GM18499 (cell line): ENCODE data around the gene ZBTB17.

Source experiments
- ATAC-seq: cut with Tn5 transposase; IDR thresholded peaks from one replicate; pipeline ENCODE4 v1.9.1; 2021; ENCODE audit warnings: moderate number of reproducible peaks; ENCODE audit not compliant: insufficient read depth, unreplicated experiment

Gene ZBTB17

DNA sequence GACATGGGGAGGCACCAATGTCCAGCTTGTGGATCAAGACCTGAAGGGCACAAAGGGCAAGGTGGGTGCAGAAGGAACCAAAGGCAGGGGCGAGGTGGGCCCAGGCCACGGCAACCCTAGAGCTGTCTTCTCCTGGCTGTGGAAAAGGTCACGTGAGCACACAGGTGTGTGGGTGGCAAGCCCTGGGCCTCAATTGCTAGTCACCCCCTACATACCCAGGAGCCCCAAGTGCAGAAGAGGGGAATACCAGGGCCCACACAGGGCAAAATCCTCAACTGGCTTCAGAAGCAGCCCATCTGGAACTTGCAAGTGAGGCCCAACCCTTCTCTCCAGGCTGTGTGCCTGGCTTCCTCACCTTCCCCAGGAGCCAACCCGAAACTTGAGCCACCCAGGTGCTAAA lies 25.6 kb downstream of the ZBTB17 start:
- ATAC-seq: no peak

DNA sequence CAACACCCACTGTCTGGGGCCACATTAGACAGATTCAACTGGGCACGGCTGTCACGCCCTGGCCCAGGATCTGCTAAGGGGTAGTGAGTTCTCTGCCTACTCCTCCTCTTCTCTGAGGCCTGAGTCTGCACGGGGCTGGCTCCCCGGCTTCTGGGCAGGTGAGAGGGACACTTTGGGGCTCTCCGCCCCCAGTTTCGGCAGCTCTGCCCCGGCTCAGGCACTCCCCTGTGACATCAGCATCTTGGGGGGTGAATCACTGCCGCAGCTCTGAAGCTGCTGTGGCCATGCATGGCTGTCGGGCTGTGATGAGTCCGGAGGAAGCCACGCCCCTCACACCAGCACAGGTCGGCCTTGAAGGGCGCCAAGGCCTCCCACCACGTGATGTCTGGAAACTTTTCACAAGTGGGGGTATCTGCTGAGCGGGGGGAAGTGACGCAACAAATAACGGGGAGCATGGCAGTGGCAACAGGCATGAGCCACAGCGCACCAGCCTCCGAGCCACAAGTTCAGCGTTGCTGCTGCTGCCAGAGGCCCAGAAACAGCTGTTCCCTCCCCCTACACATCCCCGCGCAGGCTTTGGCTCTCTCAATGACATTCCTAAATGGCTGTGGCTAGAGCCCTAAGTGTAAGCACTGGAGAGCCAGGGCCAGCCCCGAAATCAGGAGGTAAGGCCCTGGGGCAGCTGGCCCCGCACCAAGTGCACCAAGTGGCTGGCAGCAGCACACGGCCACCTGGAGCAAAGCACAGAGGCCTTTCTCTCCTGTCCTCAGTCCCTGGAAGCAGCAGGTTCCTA lies 26.3 kb downstream of the ZBTB17 start:
- peak; percentile 65 for ATAC-seq

DNA sequence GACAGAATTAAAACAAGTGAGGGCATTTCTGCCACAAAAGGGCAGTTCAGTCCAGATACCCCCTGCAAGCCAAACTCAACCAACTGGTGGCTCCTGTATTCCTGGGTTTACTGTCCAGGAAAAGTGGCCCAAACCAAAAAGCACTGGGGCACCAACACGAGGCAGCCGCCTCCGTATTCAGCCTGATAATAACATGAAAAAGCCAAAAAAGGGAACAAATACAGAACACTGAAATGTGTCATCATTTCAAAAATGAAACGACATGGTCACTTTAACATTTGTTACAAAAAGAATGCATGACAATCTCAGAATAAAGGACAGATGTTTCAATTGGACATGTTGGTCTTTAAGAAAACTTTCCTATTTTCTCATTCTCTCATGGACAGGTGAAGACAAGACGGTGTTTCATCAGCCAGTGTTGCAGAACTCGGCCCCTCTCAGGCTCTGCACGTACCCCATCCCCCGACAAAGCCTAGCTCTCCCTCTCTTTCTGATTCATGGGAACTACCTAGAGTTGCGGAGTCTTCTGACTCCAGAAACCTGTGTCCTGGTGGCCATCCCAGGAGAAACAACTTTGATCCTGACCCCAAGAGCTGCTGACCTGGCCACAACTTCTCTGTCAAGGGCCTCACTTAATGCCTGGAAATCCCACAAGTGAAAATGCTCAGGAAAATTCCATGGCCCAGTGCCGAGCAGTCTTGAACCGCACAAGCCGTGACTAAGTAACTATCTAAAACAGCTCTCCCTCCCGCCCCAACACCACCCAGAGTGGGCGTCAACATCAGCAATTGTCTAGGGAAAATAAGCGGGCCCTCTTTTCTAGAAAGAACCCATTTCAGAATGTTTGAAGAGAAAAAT lies 27.1 kb downstream of the ZBTB17 start:
- ATAC-seq: no peak

DNA sequence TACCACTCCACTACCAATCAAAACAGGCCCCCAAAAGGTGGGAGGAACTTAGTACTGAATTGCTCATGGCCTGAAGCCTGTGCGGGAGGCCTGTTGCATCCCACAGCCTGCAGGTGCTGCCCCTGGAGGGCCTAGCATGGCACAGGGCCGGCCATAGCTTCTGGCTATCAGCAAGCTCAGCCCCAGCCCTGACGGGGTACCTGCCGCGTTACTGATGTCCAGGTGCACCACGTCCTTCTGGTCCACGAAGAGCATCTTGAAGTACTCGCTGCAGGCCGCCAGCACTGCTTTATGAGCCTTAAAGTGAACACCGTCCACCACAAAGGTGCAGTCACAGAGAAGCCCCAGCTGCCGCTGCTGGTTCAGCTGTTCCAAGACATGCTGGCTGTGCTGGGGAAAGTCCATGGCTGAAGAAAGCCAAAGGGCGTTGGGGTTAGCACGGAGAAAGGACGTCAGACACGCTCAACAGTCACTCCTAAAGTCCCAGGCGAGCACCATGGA lies 27.8 kb downstream of the ZBTB17 start:
- no peak for ATAC-seq

DNA sequence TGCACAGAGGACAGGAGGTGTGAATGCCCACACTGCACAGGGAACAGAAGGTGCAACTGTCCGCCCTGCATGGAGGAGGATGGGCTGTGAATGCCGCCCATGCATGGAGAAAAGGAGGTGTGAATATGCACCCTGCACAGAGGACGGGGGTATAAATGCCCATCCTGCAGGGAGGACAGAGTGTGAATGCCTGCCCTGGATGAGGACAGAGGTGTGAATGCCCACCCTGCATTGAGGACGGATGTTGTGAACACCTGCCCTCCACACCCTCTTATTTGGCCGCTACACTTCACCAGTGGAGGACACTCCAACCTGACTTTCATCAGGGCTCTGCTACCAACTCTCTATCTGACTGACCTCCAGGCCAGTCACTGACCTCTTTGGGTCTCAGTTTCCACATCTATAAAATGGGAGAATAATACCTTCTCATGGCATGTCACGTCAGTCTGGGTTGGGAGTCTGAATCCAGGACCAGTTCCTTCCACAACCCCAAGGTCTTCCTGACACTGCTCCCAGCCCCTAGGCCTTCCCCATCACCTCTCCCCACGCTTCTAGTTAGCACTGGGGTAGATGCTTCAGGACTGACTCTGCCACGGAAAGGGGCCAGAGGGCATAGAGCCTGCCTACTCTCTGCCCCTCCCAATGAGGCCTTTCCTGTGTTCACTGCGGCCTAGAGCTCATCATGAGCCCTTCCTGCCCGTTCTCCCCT lies 28.4 kb downstream of the ZBTB17 start:
- no peak for ATAC-seq

DNA sequence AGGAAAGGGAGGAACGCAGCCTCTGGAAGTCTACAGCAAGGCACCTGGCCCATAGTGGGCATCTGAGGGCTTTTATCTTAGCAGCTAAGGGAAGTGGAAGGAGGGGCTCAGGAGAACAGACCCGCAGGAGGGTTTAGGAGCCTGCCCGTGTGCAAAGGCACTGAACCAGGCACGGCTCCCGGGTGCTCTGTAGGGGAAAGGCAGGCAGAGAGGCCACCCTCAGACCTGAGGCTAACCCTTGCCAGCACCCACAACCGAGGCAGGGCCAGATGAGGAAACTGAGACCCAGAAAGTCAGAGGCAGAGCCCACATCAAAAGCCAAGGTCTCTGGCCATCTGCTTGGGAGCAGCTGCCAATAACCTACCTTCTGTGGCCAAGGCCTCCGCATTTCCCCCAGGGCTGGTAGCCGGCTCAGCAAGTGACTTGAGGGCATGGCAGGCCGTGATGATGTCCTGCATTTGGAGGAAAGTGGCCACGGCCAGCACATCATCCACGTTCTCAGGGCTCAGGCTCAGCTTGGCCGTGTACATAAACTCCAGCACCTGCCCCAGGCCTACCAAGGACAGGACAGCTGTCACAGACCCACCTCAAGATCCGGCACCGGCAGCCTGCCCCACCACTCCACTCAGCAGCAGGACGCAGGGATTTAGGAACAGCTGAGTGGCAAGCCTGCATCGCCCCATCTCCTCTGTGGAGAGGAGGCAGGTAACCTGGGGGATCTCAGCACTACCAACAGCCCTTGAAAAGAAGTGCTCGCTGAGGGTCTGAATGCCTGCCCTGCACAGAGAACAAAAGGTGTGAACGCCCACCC lies 29.1 kb downstream of the ZBTB17 start:
- ATAC-seq: no peak

DNA sequence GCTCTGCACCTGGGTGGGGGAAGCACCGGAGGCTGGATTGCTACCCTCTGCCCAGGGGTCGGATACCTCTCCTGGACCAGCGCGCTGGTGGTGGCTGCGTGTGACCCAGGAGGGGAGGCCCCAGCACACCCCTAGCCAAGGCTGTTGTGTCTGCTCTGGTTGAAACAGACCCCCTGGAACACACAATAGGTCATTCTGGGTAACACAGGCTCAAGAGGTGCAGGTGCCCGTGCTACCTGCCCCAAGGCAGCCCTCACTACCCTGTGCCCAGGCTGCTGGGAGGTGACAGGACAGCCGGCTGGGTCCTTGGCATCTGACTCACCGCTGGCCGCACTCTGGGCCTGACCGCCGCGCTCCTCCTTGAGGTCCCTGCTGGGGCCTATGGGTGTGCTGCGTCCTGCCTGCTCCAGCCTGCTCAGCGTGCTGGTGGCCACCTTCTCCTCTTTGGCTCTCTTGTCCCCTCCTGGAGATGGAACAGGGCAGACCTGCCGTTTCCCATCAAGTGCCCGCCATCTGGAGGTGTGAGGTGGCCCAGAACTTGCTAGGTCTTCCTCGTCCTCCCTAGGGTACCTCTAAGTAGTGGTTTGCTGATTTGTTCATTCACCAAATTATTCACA lies 30.0 kb downstream of the ZBTB17 start:
- ATAC-seq: no peak

DNA sequence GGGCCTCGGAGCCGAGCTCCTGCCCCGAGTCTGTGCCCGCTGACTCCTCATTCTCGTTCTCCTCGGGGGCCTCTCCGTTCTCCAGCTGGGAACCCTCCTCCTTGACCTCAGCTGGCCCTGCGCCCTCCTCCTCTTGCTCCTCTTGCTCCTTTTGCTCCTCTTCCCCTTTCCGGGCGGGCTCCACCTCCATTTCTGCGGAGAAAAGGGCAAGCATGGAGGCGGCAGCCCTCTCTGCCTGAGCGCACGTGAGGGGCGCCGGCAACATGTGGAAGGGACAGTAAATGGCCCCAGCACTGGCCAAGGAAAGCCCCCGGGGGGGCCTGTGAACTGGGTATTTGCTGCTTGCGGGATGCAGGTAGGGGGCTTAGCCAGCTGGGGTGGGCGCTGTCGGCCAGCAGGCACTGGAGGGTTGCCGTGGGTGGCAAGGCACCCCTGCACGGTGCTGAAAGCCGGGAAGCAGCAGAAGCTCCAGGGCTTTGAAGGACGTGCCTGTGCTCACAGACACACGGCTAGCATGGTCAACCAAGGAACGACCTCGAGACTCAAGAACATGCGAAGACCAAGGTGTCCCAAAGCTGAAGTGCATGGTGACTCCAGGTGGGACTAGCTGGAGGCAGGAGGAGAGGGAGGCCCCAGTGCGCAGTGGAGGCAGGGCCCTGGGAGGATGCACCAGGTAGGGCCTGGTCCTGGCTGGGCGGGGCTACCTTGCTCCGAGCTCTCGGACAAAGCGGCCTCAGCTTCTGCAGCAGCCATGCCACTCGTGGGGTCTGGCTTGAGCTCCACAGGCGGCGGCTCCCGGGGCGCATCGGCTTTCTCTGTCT lies 30.7 kb downstream of the ZBTB17 start:
- ATAC-seq: no peak

DNA sequence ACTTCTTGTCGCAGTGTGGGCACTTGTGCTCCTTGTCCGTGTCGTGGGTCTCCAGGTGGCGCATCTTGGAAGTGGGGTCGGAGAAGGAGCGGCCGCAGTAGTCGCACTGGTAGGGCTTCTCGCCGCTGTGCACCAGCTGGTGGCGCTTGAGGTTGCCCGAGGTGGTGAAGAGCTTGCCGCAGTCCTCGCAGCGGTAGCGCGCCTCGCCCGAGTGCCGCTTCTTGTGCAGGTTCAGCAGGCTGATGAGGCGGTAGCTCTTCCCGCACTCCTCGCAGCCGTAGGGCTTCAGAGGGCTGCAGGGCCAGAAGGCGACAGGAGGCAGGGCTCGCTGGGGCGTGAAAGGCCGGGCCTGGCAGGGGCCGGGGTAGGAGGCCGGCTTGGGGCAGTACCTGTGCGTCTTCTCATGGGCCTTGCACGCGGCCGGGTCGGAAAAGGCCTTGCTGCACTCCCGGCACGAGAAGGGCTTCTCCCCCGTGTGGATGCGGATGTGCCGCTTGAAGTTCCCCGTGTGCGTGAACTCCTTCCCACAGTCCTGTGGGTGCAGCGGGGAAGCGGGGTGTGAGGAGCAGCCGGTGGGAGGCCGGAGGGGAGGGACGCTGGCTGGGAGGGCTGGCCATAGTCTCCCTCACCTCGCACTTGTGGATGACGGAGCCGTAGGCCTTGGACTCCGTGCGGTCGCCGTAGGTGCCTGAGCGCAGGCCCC lies 31.4 kb downstream of the ZBTB17 start:
- ATAC-seq: no peak

DNA sequence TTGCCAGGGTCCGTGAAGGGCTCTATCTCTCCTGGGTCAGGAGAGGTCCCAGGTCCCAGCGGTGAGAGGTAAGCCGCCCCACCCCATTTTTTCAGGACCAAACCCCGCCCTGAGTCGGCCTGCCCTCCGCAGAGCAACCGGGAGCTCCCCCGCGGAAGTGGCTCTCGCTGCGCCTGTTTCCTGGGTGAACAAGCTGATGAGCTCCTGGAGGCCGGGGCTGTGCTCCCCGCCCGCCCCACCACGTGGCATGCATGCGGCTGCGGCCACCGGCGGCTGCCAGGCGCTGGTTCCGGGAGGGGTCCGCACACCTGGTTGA lies 32.0 kb downstream of the ZBTB17 start:
- no peak for ATAC-seq

DNA sequence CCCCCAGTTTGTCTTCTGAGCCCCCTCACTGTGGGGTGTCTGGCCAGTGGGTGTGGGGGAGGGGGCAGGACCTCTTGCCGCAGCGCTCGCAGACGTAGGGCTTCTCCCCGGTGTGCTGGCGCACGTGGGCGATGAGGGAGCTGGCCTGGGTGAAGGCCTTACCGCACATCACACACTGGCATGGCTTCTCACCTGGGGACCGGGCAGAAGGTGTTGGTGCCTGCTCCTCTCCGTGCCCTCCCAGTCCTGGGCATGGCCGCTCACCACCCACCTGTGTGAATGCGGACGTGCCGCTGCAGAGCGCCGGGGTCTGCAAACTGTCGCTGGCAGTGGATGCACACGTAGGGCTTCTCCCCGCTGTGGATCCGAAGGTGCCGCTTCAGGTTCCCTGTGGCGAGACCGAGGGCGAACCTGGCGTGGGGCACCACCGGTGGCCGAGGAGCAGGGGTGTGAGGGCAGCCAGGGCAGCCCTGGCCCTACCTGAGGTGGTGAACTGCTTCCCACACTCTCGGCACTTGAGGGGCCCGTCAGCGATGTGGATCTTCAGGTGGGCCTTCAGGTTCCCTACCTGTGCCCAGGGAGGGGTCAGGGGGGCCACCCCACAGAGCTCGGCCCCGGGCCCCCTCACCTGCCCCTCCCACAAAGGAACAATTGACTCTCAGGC lies 32.4 kb downstream of the ZBTB17 start:
- ATAC-seq: no peak

DNA sequence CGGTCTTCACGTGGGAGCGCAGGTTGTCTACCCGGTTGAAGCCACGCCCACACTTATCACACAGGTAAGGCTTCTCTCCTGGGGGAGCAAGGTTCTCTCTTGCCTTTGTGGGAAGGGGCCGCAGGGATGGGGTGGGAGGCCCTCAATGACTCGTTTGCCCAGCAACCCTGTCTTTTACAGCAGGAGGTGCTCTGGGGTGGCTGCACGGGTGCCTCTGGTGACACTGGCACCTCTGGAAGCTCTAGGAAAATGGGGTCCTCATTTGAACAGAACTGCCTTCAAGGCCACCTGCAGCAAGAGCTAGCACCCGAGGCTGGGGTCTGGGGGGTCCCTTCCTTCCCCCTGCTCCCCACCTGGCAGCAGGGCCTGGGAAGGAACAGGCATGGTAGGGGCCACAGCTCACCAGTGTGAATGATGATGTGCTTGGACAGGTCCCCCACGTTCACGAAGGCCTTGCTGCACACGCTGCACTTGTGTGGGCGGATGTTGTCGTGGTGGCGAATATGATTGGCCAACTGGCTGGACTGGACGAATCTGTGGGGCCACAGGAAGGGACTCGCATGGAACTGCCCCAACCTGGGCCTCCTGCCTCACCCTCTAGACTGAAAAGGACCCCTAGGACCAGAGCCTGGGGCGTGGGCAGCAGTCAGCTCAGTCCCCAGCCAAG lies 33.1 kb downstream of the ZBTB17 start:
- ATAC-seq: no peak

DNA sequence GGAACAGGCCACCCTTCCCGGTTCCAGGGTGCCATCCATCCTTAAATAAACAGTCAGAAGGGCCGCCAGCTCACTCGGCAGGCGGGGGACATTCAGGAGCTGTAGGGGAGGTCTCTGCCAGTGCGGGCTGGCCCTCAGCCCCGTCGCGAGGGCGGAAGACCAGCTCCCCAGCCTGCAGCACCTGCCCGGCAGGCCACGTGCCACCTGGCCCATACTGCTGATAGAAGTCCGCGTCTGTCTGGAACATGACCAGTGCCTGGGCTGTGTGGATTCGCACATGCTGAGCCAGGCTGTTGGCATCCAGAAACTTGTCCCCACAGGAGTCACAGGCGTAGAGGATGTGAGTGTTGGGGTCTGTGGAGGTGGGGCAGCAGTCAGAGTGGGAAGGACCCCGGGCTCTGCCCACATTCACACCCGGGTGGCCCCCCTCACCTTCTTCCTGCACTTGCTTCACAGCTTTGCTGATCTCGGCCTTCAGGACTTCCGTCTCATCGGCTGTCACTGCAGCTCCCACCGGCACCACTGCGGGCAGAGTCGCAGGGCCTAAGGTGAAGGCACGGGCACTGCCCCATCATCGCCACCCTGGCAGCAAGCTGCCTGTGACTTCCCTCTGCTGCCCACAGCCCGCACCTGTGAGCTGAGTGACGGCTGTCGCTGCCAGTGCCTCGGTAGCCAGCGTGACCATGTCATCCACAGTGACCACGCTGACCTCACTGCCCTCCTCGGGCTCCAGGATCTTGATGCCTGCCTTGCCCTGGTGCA lies 33.8 kb downstream of the ZBTB17 start:
- ATAC-seq: no peak

DNA sequence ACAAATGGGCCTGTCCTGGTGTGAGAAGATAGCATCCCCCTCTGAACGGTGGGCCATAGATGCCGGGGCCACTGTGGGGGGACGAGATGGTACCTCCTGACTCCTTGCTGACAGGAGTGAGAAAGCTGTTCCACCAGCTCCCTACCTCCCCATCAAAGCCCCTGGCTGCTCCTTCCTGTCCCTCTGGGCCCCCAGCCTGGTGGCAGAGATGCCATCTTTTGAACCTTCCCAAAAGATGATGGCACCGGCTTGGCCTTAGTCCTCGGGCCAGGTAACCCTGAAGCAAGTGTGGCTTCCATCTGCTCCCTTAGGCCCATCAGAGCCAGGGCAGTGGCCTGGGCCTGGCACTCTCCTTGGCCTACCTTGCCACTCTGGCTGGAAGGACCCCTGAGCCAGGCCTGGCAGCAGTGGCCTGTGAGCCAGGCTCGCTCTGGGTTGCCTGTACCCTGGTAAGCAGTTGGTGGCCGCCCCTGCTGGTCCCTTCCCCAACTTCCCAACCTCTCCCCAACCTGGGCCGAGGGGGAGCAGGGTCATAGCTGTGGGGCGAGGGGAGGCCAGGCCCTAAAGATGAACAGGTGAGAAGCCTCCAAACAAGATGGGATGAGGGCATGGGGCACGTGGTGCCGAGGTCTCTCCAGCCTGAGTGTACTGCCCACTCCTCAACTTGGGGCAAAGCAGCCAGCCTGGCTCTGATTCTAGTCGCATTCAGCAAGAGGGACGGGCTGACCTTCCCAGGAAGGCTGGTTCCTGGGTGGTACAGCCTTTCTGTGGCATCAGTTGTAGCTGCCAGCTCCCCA lies 34.7 kb downstream of the ZBTB17 start:
- ATAC-seq: no peak

DNA sequence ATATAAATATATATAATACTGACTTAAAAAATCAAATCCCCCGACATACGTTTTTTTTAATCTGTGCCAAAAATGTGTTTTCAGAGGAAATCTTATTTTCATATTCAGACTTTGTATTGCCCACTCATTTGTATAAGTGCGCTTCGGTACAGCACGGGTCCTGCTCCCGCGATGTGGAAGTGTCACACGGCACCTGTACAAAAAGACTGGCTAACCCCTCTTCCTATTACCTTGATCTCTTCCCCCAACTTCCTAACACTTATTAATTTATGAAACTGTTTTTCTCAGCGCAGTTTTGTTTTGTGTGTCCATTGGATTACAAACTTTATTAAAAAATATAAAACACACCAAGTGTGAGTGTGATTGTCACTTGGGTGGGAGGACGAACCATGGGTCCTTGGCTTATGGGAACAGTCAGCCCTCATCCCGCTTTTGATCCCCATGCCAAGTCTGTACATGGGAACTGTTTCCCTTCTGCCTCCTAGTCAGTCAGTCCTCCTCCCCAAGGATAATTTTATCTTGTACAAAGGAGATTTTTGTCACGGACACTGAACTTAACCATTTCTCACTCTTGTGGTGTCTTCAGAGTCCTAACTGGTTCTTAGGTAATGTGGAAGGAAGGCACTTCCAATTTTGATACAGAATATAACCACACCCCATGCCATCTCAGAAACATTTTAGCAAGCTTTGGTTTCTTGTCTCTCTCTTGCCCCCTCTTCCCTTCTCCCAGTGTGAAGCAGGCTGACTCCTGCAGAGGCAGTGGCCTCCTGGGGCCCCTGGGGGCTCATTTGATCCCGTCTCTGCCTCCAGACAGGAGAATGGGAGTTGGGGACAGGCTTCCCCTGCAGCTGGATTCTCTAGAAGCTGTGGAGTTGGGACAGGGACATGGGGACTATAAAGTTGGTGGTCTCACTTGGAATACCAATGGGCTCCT lies 35.5 kb downstream of the ZBTB17 start:
- ATAC-seq: no peak
